Fibroblast of the aortic adventitia (primary cell): ENCODE data around the gene RAD51B. TPM values are rescaled to one million over a fixed set of nuclear protein-coding genes. Genes with fewer than 3 reads are reported as not detected.

Experiments
- DNase-seq: peaks from one replicate; pipeline ENCODE4 v3.0.0-alpha.2; 2010; ENCODE audit warnings: low read depth
- H3K4me3 ChIP-seq: 2 replicates; pipeline ENCODE4 v1.5.1; 2011; ENCODE audit warnings: low read depth, mild to moderate bottlenecking, control low read depth, low read length, moderate library complexity
- total RNA-seq: library from RNA; depleted of rRNA; stranded (reverse); fragments of >200 nt; gene quantifications from 2 replicates; pipeline ENCODE4 v1.2.3, GENCODE V29; 2012; ENCODE audit warnings: low replicate concordance
- TF ChIP-seq, protein P1 (sequence below): IDR thresholded peaks from 2 replicates; pipeline ENCODE4 v1.5.1; 2011; ENCODE audit warnings: mild to moderate bottlenecking, low read length, control low read depth, inconsistent platforms; ENCODE audit not compliant: insufficient read depth

RAD51B gene
- total RNA-seq, 1 donor = 28.7 TPM

DNA sequence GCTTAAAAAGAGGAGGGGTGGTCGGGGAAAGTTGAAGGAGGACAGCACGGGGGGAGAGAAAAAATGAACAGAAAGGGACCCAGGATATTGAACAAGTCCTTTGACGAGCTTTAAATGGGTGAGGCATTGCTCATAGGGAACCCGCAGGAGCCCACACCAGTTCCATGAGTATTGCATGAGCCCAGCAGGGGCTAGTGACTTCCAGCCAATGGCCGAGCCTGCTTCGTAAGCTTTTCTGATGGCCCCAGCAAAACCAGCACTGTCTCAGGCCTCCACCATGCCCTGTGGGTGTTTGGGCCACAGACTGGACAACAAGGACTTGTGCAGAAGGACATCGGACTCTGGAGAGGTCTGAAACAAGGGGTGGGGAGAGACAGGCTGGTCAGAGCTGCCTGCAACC lies 863.7 kb downstream of the RAD51B start:
- no peak overlapping the region for H3K4me3 ChIP-seq
- DNase-seq = peak; percentile 43
- TF ChIP-seq, protein P1, sequence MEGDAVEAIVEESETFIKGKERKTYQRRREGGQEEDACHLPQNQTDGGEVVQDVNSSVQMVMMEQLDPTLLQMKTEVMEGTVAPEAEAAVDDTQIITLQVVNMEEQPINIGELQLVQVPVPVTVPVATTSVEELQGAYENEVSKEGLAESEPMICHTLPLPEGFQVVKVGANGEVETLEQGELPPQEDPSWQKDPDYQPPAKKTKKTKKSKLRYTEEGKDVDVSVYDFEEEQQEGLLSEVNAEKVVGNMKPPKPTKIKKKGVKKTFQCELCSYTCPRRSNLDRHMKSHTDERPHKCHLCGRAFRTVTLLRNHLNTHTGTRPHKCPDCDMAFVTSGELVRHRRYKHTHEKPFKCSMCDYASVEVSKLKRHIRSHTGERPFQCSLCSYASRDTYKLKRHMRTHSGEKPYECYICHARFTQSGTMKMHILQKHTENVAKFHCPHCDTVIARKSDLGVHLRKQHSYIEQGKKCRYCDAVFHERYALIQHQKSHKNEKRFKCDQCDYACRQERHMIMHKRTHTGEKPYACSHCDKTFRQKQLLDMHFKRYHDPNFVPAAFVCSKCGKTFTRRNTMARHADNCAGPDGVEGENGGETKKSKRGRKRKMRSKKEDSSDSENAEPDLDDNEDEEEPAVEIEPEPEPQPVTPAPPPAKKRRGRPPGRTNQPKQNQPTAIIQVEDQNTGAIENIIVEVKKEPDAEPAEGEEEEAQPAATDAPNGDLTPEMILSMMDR = no peak

DNA sequence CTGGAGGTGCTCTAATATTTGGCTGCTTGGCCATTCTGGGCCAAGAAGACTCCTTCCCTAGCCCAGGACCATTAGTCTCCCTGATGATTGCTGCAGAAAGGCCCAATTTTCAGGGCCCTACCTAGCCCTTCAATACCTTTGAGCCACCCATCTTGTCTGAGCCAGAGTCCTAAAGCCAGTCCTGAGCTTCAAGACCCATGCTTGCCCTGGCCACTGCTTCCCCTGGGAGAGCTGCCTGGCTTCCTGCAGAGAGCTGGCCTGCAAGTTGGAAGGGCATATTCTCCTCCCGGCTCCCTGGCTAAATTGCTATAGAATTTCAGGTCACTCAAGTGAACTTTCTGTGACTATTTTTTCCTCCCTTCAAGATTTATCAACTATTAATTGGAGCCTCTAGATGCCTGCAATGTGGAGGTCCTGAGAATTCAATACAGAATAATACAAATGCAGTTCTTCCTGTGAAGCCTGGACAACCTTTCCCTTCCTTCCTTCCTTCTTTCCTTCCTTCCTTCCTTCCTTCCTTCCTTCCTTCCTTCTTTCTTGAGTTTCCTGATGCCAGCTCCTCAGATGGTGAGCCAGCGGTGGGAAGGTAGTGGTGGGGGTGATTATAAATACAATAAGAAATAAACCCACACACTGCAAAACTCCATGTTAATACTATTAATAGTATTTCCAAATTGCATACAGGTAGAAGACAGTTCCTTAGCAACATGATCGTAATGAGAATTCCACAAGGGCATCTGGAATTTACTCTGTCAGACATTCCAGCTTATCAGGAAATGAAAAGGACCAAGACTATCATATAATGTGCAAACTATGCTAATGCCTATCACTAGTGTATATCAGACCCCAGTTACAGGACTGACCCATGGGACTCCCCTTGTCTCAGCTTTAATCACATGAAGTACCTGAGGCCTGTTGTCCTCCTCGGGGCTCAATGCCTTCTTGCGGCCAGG lies 865.2 kb downstream of the RAD51B start:
- TF ChIP-seq, protein P1 = no peak
- DNase-seq = no peak
- H3K4me3 ChIP-seq = no peak overlapping the region

DNA sequence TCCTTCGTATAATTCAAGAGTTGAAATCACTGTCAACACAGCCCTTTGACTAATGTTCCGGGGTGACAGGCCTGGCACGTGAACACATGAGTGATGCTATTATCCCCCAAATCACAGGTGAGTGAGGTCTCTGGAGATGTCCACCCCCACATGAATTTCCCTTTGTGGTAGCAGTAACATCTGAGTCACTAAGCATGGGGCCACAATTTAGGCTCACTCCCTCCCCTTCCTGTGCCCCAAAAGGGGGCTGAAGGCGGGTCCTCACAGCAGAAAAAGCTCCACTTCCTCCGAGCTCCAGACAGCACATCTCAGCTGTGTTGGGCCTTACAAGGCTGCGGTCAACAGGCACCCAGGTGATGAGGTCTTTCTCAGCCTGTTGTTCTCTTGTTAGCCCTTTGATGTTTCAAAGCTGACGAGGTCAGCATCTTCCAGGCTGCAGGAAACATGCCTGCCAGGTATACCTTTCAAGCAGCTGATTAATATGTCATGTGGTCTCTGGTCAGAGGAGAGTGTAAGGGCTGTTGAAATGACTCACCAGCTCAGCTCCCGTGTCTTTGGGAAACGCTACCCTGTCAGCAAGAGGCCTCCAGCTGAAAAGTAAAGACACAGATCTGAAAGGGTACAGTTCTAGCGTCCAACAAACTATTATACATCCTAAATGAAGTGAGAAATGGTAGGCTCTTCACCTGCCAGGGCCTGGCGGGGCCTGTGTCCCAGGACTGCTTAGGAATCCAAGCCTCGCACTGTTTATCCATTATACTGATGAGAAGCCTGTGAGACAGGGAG lies 866.0 kb downstream of the RAD51B start:
- H3K4me3 ChIP-seq = no peak overlapping the region
- TF ChIP-seq, protein P1 = no peak
- DNase-seq = peak; percentile 62

DNA sequence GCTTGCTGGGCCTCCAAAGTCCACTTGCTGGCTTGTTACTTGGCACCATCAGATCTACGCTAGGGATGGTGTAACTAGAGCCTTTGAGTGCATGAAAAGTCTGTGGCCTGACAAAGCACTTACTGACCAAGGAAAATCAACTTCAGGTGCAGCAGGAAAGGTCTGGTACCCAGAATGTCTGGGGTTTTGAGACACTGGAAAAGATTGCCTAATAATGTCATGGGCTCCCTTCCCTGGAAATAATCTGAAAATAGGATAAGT lies 866.6 kb downstream of the RAD51B start:
- TF ChIP-seq, protein P1 = no peak
- no peak for DNase-seq
- H3K4me3 ChIP-seq = no peak overlapping the region

DNA sequence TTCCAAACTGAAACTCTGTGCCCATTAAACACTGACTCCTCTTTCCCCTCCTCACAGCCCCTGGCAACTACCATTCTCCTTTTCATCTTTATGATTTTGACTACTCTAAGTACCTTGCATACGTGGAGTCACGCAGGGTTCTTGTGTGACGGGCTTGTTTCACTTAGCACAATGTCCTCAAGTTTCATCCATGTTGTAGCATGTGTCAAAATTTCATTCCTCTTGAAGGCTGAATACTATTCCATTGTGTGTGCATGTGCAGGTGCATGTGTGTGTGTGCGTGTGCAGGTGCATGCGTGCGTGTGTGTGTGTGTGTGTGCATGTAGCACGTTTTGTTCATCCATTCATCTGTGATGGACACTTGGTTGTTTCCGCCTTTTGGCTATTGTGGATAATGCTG lies 867.1 kb downstream of the RAD51B start:
- no peak for DNase-seq
- H3K4me3 ChIP-seq = no peak overlapping the region
- TF ChIP-seq, protein P1 = no peak

DNA sequence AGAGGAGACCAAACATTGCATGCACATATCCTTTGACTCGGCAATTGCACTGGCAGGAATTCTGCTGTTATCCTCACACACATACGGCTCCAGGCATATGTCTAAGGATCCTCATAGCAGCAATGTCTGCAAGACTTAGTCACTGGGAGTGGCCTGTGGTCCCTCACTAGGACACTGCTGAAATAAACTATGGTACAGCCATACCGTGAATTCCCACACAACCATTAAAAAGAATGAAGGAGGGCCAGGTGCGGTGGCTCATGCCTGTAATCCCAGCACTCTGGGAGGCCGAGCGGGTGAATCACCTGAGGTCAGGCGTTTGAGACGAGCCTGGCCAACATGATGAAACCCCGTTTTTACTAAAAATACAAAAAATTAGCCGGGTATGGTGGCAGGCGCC lies 868.2 kb downstream of the RAD51B start:
- TF ChIP-seq, protein P1 = no peak
- H3K4me3 ChIP-seq = no peak overlapping the region
- DNase-seq = peak; percentile 58
